HG02973 (cell line): ENCODE measurements around the gene NFKBIE.

Source experiments
- ATAC-seq: cut with Tn5 transposase; IDR thresholded peaks from one replicate; pipeline ENCODE4 v1.9.1; 2021; ENCODE audit warnings: moderate library complexity; ENCODE audit not compliant: unreplicated experiment

NFKBIE gene

DNA sequence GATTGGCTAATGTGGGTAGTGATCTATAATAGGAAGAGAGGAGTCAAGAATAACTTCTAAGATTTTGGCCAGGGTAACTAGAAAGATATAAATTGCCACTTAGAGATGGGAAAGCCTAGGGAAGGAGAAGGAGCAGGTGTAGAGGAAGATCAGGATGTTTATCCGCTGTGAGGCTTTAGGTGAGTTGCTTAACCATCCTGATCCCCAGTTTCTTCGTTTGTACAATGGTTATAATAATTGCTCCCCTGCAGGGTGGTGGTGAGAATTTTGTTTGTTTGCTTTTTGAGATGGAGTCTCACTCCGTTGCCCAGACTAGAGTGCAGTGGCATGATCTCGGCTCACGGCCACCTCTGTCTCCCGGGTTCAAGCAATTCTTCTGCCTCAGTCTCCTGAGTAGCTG is 51.0 kb downstream of the NFKBIE start:
- no peak for ATAC-seq

DNA sequence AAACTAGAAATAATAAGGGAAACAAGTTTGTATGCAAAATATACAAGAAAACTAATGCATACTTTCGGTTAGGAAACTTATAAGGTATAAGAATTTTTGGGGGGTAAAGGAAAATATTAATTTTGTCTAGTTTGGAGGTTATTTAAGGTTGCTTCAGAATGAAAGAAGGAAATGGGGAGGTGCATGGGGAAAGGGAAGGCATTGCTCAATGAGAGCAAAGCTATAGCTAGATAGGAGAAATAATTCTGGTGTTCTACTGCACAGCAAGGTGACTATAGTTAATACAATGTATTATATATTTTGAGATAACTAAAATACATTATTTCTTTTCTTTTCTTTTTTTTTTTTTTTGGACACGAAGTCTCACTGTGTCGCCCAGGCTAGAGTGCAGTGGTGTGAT is 54.1 kb downstream of the NFKBIE start:
- no peak for ATAC-seq
